ENCODE measurements around the gene CLEC14A.

CLEC14A gene

GRCh38 chr14:38243696-38244240, 12.1 kb downstream of the CLEC14A start:
- DNase-seq, result no peak

- DNase-seq, result no peak
Measured at GRCh38 chr14:38238878-38239277, 17.0 kb downstream of the CLEC14A start.

- DNase-seq, result no peak
Measured at GRCh38 chr14:38238332-38238731, 17.6 kb downstream of the CLEC14A start.

GRCh38 chr14:38233218-38233617, 22.7 kb downstream of the CLEC14A start:
- DNase-seq, result no peak

GRCh38 chr14:38226366-38226765, 29.5 kb downstream of the CLEC14A start:
- no peak for DNase-seq

GRCh38 chr14:38225946-38226345, 29.9 kb downstream of the CLEC14A start:
- DNase-seq, result no peak

GRCh38 chr14:38224338-38224737, 31.6 kb downstream of the CLEC14A start:
- no peak for DNase-seq

- no peak for DNase-seq
Measured at GRCh38 chr14:38221077-38221476, 34.8 kb downstream of the CLEC14A start.

- DNase-seq, result no peak
Measured at GRCh38 chr14:38217553-38217952, 38.3 kb downstream of the CLEC14A start.

GRCh38 chr14:38213001-38213400, 42.9 kb downstream of the CLEC14A start:
- DNase-seq, result no peak

GRCh38 chr14:38212111-38212510, 43.8 kb downstream of the CLEC14A start:
- DNase-seq, result no peak

- DNase-seq, result no peak
Measured at GRCh38 chr14:38211255-38211735, 44.6 kb downstream of the CLEC14A start.

GRCh38 chr14:38210587-38211216, 45.2 kb downstream of the CLEC14A start:
- no peak for DNase-seq

GRCh38 chr14:38209572-38210557, 46.0 kb downstream of the CLEC14A start:
- no peak for DNase-seq

- no peak for DNase-seq
Measured at GRCh38 chr14:38208618-38209562, 47.0 kb downstream of the CLEC14A start.

GRCh38 chr14:38207736-38208617, 47.9 kb downstream of the CLEC14A start, which contains the start of gene SSTR1:
SSTR1 (plus strand) TSS chr14:38207904; CDS start chr14:38209390, 1,486 bp downstream.
- no peak for DNase-seq

- DNase-seq, result no peak
Measured at GRCh38 chr14:38207377-38207735, 48.5 kb downstream of the CLEC14A start.

- DNase-seq, result no peak
Measured at GRCh38 chr14:38206689-38207376, 49.1 kb downstream of the CLEC14A start.

GRCh38 chr14:38205949-38206665, 49.8 kb downstream of the CLEC14A start:
- DNase-seq, result no peak

Data from activated CD4-positive, alpha-beta T cell treated with anti-CD3 and anti-CD28 coated beads, Interleukin-2, amount 50 U/mL, for 4 hours (primary cell).